ENCODE results near the gene SLC25A4. TPM values are rescaled to one million over a fixed set of nuclear protein-coding genes. Genes with fewer than 3 reads are reported as not detected.

The SLC25A4 gene
- 5.9 and 34.9 TPM in 2 replicates for total RNA-seq

DNA sequence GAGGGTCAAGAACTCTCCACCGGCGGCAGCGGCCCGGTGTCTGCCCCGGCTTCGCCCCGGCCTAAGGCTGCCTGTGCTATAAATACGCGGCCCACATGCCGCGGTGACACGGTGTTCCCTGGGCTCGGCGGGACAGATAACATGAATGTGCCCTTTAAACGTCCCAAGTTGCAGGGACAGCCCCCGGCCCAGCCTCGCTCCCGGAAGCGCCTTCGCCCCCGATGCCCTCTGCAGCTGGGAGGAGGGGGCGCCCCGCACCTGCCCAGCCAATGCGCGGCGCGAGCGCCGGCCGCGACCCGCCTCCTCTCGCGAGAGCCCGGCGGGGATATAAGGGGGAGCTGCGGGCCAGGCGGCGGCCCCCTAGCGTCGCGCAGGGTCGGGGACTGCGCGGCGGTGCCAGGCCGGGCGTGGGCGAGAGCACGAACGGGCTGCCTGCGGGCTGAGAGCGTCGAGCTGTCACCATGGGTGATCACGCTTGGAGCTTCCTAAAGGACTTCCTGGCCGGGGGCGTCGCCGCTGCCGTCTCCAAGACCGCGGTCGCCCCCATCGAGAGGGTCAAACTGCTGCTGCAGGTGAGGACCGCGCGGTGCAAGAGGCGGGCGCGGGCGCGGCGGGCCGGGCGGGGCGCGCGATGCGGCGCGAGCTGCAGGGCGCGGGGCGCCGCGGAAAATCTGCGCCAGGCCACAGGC is at the start of gene SLC25A4:
SLC25A4 (plus strand) TSS at position 355 of the 689 bp plus-strand sequence; CDS start at position 462, 107 bp downstream.

Other genes starting within 250 kb of the SLC25A4 start
- not detected in 2 replicates for gene HELT, start 124.8 kb upstream of the SLC25A4 start, total RNA-seq
- 16.5 and 22.0 TPM in 2 replicates for gene CFAP97, start 60.7 kb downstream of the SLC25A4 start, total RNA-seq
- 32.2 and 43.2 TPM in 2 replicates for gene SNX25, start 66.3 kb downstream of the SLC25A4 start, total RNA-seq